GM08714 (cell line): ENCODE measurements around the gene EN1.

Experiments used
- H3K4me3 ChIP-seq: fragments of 200-500 bp; sonication (Bioruptor generic); 2 replicates; pipeline ENCODE4 v1.5.1; 2014; ENCODE audit warnings: mild to moderate bottlenecking, low read length, inconsistent platforms
- ZNF274 ChIP-seq: IDR thresholded peaks from 2 replicates; pipeline ENCODE4 v1.6.1; 2012; ENCODE audit warnings: mild to moderate bottlenecking, low read depth, low read length

EN1 gene

GRCh38 chr2:118830881-118831280 lies 16.6 kb downstream of the EN1 start:
- no peak for TF ChIP-seq ZNF274
- H3K4me3 ChIP-seq: no peak overlapping the region

- TF ChIP-seq ZNF274: no peak
- H3K4me3 ChIP-seq: no peak overlapping the region
These were observed 17.3 kb downstream of the EN1 start for GRCh38 chr2:118830118-118830517.

- H3K4me3 ChIP-seq: no peak overlapping the region
- no peak for TF ChIP-seq ZNF274
These were observed 21.4 kb downstream of the EN1 start for GRCh38 chr2:118826093-118826492.

- TF ChIP-seq ZNF274: no peak
- no peak overlapping the region for H3K4me3 ChIP-seq
These were observed 23.8 kb downstream of the EN1 start for GRCh38 chr2:118823633-118824032.

GRCh38 chr2:118822572-118822971 lies 24.9 kb downstream of the EN1 start:
- no peak overlapping the region for H3K4me3 ChIP-seq
- no peak for TF ChIP-seq ZNF274

- no peak for TF ChIP-seq ZNF274
- no peak overlapping the region for H3K4me3 ChIP-seq
These were observed 25.4 kb downstream of the EN1 start for GRCh38 chr2:118822015-118822414.

GRCh38 chr2:118817469-118817868 lies 30.0 kb downstream of the EN1 start:
- TF ChIP-seq ZNF274: no peak
- H3K4me3 ChIP-seq: no peak overlapping the region

- TF ChIP-seq ZNF274: no peak
These were observed 30.8 kb downstream of the EN1 start for GRCh38 chr2:118816669-118817068.

GRCh38 chr2:118815731-118816130 lies 31.7 kb downstream of the EN1 start:
- H3K4me3 ChIP-seq: no peak overlapping the region
- TF ChIP-seq ZNF274: no peak

More at GRCh38 chr2:118816669-118817068, 30.8 kb downstream of the EN1 start:
- H3K4me3 ChIP-seq: no peak overlapping the region

GRCh38 chr2:118815314-118815713 lies 32.1 kb downstream of the EN1 start:
- TF ChIP-seq ZNF274: no peak
- H3K4me3 ChIP-seq: no peak overlapping the region

GRCh38 chr2:118814368-118814767 lies 33.1 kb downstream of the EN1 start:
- no peak overlapping the region for H3K4me3 ChIP-seq

GRCh38 chr2:118813601-118814339 lies 33.7 kb downstream of the EN1 start:
- no peak for TF ChIP-seq ZNF274
- H3K4me3 ChIP-seq: no peak overlapping the region

More at GRCh38 chr2:118814368-118814767, 33.1 kb downstream of the EN1 start:
- TF ChIP-seq ZNF274: no peak

- H3K4me3 ChIP-seq: no peak overlapping the region
- TF ChIP-seq ZNF274: no peak
These were observed 34.3 kb downstream of the EN1 start for GRCh38 chr2:118813111-118813510.

- no peak for TF ChIP-seq ZNF274
- no peak overlapping the region for H3K4me3 ChIP-seq
These were observed 34.9 kb downstream of the EN1 start for GRCh38 chr2:118812552-118812951.

GRCh38 chr2:118811514-118812115 lies 35.8 kb downstream of the EN1 start:
- H3K4me3 ChIP-seq: no peak overlapping the region
- no peak for TF ChIP-seq ZNF274
